ENCODE data around the gene ALDH1A2.

DNA sequence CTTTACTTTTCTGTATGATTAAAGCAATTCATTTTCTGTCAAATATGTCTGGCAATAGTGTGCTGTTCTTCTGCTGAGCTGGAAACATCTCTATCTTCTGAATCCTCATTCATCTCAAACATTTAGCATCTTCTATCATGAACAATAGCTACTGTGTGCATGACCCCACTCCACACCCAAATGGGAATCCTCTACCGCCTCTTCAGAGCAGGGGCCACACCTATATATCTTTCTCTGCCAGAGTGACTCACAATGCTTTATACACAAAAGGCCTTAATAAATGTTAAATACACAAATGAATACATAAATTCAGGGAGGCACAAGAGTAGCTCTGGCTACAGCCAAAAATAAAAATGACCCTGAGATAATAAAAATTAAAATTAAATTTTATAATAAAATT, 8.0 kb downstream of the ALDH1A2 start:
- TF ChIP-seq, protein P1, sequence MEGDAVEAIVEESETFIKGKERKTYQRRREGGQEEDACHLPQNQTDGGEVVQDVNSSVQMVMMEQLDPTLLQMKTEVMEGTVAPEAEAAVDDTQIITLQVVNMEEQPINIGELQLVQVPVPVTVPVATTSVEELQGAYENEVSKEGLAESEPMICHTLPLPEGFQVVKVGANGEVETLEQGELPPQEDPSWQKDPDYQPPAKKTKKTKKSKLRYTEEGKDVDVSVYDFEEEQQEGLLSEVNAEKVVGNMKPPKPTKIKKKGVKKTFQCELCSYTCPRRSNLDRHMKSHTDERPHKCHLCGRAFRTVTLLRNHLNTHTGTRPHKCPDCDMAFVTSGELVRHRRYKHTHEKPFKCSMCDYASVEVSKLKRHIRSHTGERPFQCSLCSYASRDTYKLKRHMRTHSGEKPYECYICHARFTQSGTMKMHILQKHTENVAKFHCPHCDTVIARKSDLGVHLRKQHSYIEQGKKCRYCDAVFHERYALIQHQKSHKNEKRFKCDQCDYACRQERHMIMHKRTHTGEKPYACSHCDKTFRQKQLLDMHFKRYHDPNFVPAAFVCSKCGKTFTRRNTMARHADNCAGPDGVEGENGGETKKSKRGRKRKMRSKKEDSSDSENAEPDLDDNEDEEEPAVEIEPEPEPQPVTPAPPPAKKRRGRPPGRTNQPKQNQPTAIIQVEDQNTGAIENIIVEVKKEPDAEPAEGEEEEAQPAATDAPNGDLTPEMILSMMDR (optimal IDR thresholded peaks at IDR 0.05 in 1 of 3, IDR thresholded peaks at IDR 0.05 in 1 of 3, conservative IDR thresholded peaks at IDR 0.05 in 1 of 3; ENCODE audit: extremely low read depth in 1 of 3, insufficient read depth in 2 of 3, low read length in 3 of 3) = no peak
- TF ChIP-seq EZH2 (IDR thresholded peaks at IDR 0.05; ENCODE audit: low read length) = no peak

Data from keratinocyte (primary cell).